NCI-H2107 treated with DMSO at 0.1 percent for 48 hours (cell line): ENCODE data around the gene GAR1.
"Not testable (repeated sequence)": the region's sequence is repeated elsewhere in the genome, so short reads cannot be mapped to it uniquely, and the experiment has no call there.

Source experiments
- DNase-seq: peaks from one replicate; lab custom pipeline; 2025; ENCODE audit not compliant: unreplicated experiment; lab: John Stamatoyannopoulos, UW

GAR1 gene

GRCh38 chr4:109846395-109847098, 31.0 kb downstream of the GAR1 start:
- no peak for DNase-seq

- no peak for DNase-seq
These were observed 32.4 kb downstream of the GAR1 start, which contains the start of gene LRIT3 for GRCh38 chr4:109847896-109848442. Gene LRIT3, plus strand, starts transcription at chr4:109848107. Its CDS starts 95 bp downstream, at chr4:109848202.

- no peak for DNase-seq
These were observed 32.9 kb downstream of the GAR1 start for GRCh38 chr4:109848501-109848900.

- DNase-seq = no peak
These were observed 35.0 kb downstream of the GAR1 start for GRCh38 chr4:109850601-109851000.

- DNase-seq = not testable (repeated sequence)
These were observed 44.1 kb downstream of the GAR1 start for GRCh38 chr4:109859426-109860300.

GRCh38 chr4:109861271-109861670, 45.7 kb downstream of the GAR1 start:
- DNase-seq = no peak

GRCh38 chr4:109861916-109862511, 46.5 kb downstream of the GAR1 start:
- no peak for DNase-seq

GRCh38 chr4:109864134-109864533, 48.6 kb downstream of the GAR1 start:
- no peak for DNase-seq

GRCh38 chr4:109870061-109870460, 54.5 kb downstream of the GAR1 start:
- no peak for DNase-seq

- no peak for DNase-seq
These were observed 56.5 kb downstream of the GAR1 start for GRCh38 chr4:109872065-109872464.

- no peak for DNase-seq
These were observed 57.5 kb downstream of the GAR1 start for GRCh38 chr4:109872950-109873656.

- no peak for DNase-seq
These were observed 58.4 kb downstream of the GAR1 start for GRCh38 chr4:109873791-109874514.
